HCT116 (cell line): ENCODE results near the gene CCL28. TPM values are rescaled to one million over a fixed set of nuclear protein-coding genes. Genes with fewer than 3 reads are reported as not detected.
A peak's percentile ranks its signal among the peaks of the same experiment; 100 is the strongest.

Experiments used
- ATAC-seq: fragments of 200-7000 bp; cut with Tn5 transposase; 2 replicates; pipeline ENCODE4 v1.9.1; 2020; ENCODE audit warnings: mild to moderate bottlenecking, moderate library complexity
- BruUV-seq: library from RNA; stranded (reverse); fragments of 400-500 nt; replicated peaks from 2 replicates; lab custom pipeline; 2021; lab: Mats Ljungman, UMichigan
- CTCF ChIA-PET: fragments of 300-600 bp; sonication (Branson Sonifier 250); formaldehyde crosslinking; loops from one replicate; lab custom pipeline; 2021; ENCODE audit warnings: antibody characterized with exemption; lab: Charles Lee
- POLR2A ChIA-PET: fragments of 300-600, 350-600 bp; sonication (Branson Sonifier 250); formaldehyde crosslinking; loops from one replicate; lab custom pipeline; 2021; ENCODE audit warnings: antibody characterized with exemption; lab: Charles Lee
- RAD21 ChIA-PET, 2 experiments: fragments of 300-600 bp; sonication (Branson Sonifier 250); formaldehyde crosslinking; loops; one replicate each; lab custom pipeline; 2023; ENCODE audit warnings: low total read pairs in 2 of 2; ENCODE audit not compliant: uncharacterized antibody in 2 of 2, unreplicated experiment in 2 of 2, low non-redundant PET in 1 of 2; lab: Charles Lee
- DNase-seq: peaks from one replicate; pipeline ENCODE4 v3.0.0-alpha.2; 2010; ENCODE audit warnings: low read depth, low spot score
- H2AFZ ChIP-seq: fragments of 200-600 bp; shearing (Covaris generic), sonication (generic); 2 replicates; pipeline ENCODE4 v1.6.1; 2017; ENCODE audit warnings: low read depth, mixed run types, mixed read lengths, antibody characterized with exemption, low read length; ENCODE audit not compliant: poor library complexity, severe bottlenecking
- H3K27ac ChIP-seq: 2 replicates; pipeline ENCODE4 v1.5.1; 2012; ENCODE audit warnings: low read depth, low read length
- H3K27me3 ChIP-seq: fragments of 200-600 bp; sonication (generic); 2 replicates; pipeline ENCODE4 v1.6.1; 2016; ENCODE audit warnings: mixed run types, low read length, mixed read lengths; ENCODE audit not compliant: insufficient read depth
- H3K36me3 ChIP-seq, 2 experiments: fragments of 200-500 bp in 1 of 2; fragments of 200-600 bp in 1 of 2; sonication (Bioruptor generic) in 1 of 2; sonication (generic) in 1 of 2; 2 replicates each; pipeline versions ENCODE4 v1.5.1 to v1.6.1; 2014 to 2016; ENCODE audit warnings: low read length in 2 of 2, inconsistent platforms in 1 of 2, mixed read lengths in 1 of 2, mixed run types in 1 of 2; ENCODE audit not compliant: insufficient read depth in 2 of 2, control insufficient read depth in 1 of 2
- H3K4me1 ChIP-seq, 2 experiments: fragments of 200-600 bp in 1 of 2; sonication (generic) in 1 of 2; 2 replicates each; pipeline versions ENCODE4 v1.5.1 to v1.6.1; 2012 to 2017; ENCODE audit warnings: low read length in 2 of 2, inconsistent platforms in 1 of 2, mild to moderate bottlenecking in 1 of 2, mixed read lengths in 1 of 2, mixed run types in 1 of 2, moderate library complexity in 1 of 2; ENCODE audit not compliant: insufficient read depth in 2 of 2, control insufficient read depth in 1 of 2
- H3K4me2 ChIP-seq: fragments of 200-600 bp; sonication (generic); 2 replicates; pipeline ENCODE4 v1.6.1; 2017; ENCODE audit warnings: mixed run types, low read length, mixed read lengths
- H3K4me3 ChIP-seq, 2 experiments: fragments of 200-600 bp in 1 of 2; sonication (generic) in 1 of 2; replicated peaks in 1 of 2; 2 replicates each; pipeline ENCODE4 v1.5.1; 2011 to 2016; ENCODE audit warnings: low read length in 2 of 2, control low read depth in 1 of 2, low read depth in 1 of 2, mild to moderate bottlenecking in 1 of 2, mixed read lengths in 1 of 2, mixed run types in 1 of 2
- H3K79me2 ChIP-seq: fragments of 200-600 bp; sonication (generic); 2 replicates; pipeline ENCODE4 v1.6.1; 2017; ENCODE audit warnings: mild to moderate bottlenecking, mixed run types, low read length, moderate library complexity, mixed read lengths; ENCODE audit not compliant: insufficient read depth
- H3K9ac ChIP-seq: fragments of 200-600 bp; sonication (generic); 2 replicates; pipeline ENCODE4 v1.6.1; 2016; ENCODE audit warnings: low read length, mixed read lengths
- H3K9me2 ChIP-seq: fragments of 200-600 bp; sonication (generic), shearing (Covaris generic); 2 replicates; pipeline ENCODE4 v1.6.1; 2017; ENCODE audit warnings: mixed run types, mild to moderate bottlenecking, moderate library complexity; ENCODE audit not compliant: insufficient read depth
- H3K9me3 ChIP-seq, 2 experiments: fragments of 200-500 bp in 1 of 2; fragments of 200-600 bp in 1 of 2; sonication (Bioruptor generic) in 1 of 2; sonication (generic) in 1 of 2; 2 replicates each; pipeline ENCODE4 v1.6.1; 2014 to 2017; ENCODE audit warnings: low read length in 2 of 2, mixed read lengths in 2 of 2, inconsistent platforms in 1 of 2, low read depth in 1 of 2, mild to moderate bottlenecking in 1 of 2, mixed run types in 1 of 2, moderate library complexity in 1 of 2; ENCODE audit not compliant: control insufficient read depth in 1 of 2, insufficient read depth in 1 of 2
- H4K20me1 ChIP-seq: fragments of 200-600 bp; sonication (generic), shearing (Covaris generic); 2 replicates; pipeline ENCODE4 v1.6.1; 2017; ENCODE audit warnings: mixed run types, mild to moderate bottlenecking, moderate library complexity; ENCODE audit not compliant: insufficient read depth
- CBX3 ChIP-seq: IDR thresholded peaks from 2 replicates; pipeline ENCODE4 v1.6.1; 2012; ENCODE audit warnings: low read depth
- CEBPB ChIP-seq: IDR thresholded peaks from 2 replicates; pipeline ENCODE4 v1.6.1; 2012; ENCODE audit warnings: low read depth
- EGR1 ChIP-seq: IDR thresholded peaks from 2 replicates; pipeline ENCODE4 v1.6.1; 2012; ENCODE audit warnings: low read depth
- FOSL1 ChIP-seq: IDR thresholded peaks from 2 replicates; pipeline ENCODE4 v1.6.1; 2012; ENCODE audit warnings: low read depth
- POLR2AphosphoS5 ChIP-seq: IDR thresholded peaks from 2 replicates; pipeline ENCODE4 v1.6.1; 2011; ENCODE audit warnings: mild to moderate bottlenecking, low read depth, low read length, moderate library complexity
- RAD21 ChIP-seq: IDR thresholded peaks from 2 replicates; pipeline ENCODE4 v1.6.1; 2012; ENCODE audit warnings: low read depth, mild to moderate bottlenecking
- SP1 ChIP-seq: IDR thresholded peaks from 2 replicates; pipeline ENCODE4 v1.6.1; 2012; ENCODE audit warnings: low read depth
- SRF ChIP-seq: IDR thresholded peaks from 2 replicates; pipeline ENCODE4 v1.6.1; 2012; ENCODE audit warnings: low read depth
- YY1 ChIP-seq: IDR thresholded peaks from 2 replicates; pipeline ENCODE4 v1.6.1; 2011; ENCODE audit warnings: low read length, low read depth, moderate library complexity, mild to moderate bottlenecking; ENCODE audit not compliant: insufficient replicate concordance; ENCODE audit errors: extremely low read depth
- intact Hi-C: fragments of 100-400 bp; cut with micrococcal nuclease; formaldehyde crosslinking; loops from 2 replicates; pipeline ENCODE4 v1.10.0; 2022
- total RNA-seq: library from RNA; stranded (reverse); gene quantifications from one replicate; pipeline ENCODE4 v1.2.1, GENCODE V29; 2021; ENCODE audit not compliant: unreplicated experiment
- TF ChIP-seq, protein P1 (sequence below): IDR thresholded peaks from 2 replicates; pipeline ENCODE4 v1.6.1; 2012; ENCODE audit warnings: low read depth
- TF ChIP-seq, protein P2 (sequence below): IDR thresholded peaks from 2 replicates; pipeline ENCODE4 v1.6.1; 2012
- TF ChIP-seq, protein P3 (sequence below): IDR thresholded peaks from 2 replicates; pipeline ENCODE4 v1.6.1; 2011; ENCODE audit warnings: mild to moderate bottlenecking, low read length, moderate library complexity; ENCODE audit not compliant: insufficient replicate concordance; ENCODE audit errors: extremely low read depth

CCL28 gene
- total RNA-seq, 1 experiment from 2014 or later, result 0.25 TPM

DNA sequence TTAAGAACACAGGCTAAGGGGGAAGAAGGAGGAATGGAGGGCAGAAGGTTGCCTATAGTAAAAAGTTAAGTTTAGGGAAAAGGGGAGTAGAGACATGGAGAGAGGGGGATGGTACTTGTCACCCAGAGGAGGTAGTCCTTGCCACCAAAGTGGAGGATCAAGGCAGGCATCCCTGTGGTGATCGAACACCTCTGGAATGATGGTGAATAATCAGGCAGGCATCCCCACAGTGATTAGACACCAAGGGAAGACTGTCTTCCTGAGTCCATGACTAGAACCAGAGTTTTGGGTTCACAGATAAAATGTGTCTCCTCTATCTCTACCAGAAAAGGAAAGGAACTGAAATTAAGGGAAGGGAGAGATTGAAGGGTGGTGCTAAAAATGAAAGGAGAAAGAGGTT, 79.8 kb downstream of the CCL28 start:
- no peaks in the 10 kb centered on the region for H3K9me2 ChIP-seq
- CTCF ChIA-PET, result no interaction called here

More for the DNA sequence above, 79.8 kb downstream of the CCL28 start:
- ChIA-PET RAD21 (no interaction called here), POLR2A (no interaction called here)
- ATAC-seq (peak; percentile 68; the same call in 1 of the 2 replicates), DNase-seq (no peak)
- H3K4me1 ChIP-seq, result peaks cover 0 to 31% of the 10 kb centered on the region in 2 experiments; a peak in 3 of 4 replicates
- H3K27me3 ChIP-seq, result no peaks in the 10 kb centered on the region
- H3K36me3 ChIP-seq, result no peaks in the 10 kb centered on the region
- H3K79me2 ChIP-seq, result no peaks in the 10 kb centered on the region
- no TSS peak for BruUV-seq
- H3K4me3 ChIP-seq, result no peak overlapping the region
- H3K9ac ChIP-seq, result no peak overlapping the region
- H3K4me2 ChIP-seq, result peak overlapping the region; percentile 41
- no peaks in the 10 kb centered on the region for H4K20me1 ChIP-seq
- TF ChIP-seq, protein P1, sequence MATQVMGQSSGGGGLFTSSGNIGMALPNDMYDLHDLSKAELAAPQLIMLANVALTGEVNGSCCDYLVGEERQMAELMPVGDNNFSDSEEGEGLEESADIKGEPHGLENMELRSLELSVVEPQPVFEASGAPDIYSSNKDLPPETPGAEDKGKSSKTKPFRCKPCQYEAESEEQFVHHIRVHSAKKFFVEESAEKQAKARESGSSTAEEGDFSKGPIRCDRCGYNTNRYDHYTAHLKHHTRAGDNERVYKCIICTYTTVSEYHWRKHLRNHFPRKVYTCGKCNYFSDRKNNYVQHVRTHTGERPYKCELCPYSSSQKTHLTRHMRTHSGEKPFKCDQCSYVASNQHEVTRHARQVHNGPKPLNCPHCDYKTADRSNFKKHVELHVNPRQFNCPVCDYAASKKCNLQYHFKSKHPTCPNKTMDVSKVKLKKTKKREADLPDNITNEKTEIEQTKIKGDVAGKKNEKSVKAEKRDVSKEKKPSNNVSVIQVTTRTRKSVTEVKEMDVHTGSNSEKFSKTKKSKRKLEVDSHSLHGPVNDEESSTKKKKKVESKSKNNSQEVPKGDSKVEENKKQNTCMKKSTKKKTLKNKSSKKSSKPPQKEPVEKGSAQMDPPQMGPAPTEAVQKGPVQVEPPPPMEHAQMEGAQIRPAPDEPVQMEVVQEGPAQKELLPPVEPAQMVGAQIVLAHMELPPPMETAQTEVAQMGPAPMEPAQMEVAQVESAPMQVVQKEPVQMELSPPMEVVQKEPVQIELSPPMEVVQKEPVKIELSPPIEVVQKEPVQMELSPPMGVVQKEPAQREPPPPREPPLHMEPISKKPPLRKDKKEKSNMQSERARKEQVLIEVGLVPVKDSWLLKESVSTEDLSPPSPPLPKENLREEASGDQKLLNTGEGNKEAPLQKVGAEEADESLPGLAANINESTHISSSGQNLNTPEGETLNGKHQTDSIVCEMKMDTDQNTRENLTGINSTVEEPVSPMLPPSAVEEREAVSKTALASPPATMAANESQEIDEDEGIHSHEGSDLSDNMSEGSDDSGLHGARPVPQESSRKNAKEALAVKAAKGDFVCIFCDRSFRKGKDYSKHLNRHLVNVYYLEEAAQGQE, result no peak
- TF ChIP-seq YY1 (no peak), SP1 (no peak), POLR2AphosphoS5 (no peak), CBX3 (no peak), SRF (no peak), FOSL1 (no peak), CEBPB (no peak), RAD21 (no peak), EGR1 (no peak)
- TF ChIP-seq, protein P2, sequence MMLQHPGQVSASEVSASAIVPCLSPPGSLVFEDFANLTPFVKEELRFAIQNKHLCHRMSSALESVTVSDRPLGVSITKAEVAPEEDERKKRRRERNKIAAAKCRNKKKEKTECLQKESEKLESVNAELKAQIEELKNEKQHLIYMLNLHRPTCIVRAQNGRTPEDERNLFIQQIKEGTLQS, result no peak
- TF ChIP-seq, protein P3, sequence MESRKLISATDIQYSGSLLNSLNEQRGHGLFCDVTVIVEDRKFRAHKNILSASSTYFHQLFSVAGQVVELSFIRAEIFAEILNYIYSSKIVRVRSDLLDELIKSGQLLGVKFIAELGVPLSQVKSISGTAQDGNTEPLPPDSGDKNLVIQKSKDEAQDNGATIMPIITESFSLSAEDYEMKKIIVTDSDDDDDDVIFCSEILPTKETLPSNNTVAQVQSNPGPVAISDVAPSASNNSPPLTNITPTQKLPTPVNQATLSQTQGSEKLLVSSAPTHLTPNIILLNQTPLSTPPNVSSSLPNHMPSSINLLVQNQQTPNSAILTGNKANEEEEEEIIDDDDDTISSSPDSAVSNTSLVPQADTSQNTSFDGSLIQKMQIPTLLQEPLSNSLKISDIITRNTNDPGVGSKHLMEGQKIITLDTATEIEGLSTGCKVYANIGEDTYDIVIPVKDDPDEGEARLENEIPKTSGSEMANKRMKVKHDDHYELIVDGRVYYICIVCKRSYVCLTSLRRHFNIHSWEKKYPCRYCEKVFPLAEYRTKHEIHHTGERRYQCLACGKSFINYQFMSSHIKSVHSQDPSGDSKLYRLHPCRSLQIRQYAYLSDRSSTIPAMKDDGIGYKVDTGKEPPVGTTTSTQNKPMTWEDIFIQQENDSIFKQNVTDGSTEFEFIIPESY, result no peak
- H3K27ac ChIP-seq, result no peak overlapping the region
- H3K9me3 ChIP-seq, result peaks cover under 1 to 9% of the 10 kb centered on the region in 2 experiments; a peak in 2 of 4 replicates
- no peak overlapping the region for H2AFZ ChIP-seq
- intact Hi-C loops, result no loop called here

Other genes starting within 250 kb of the CCL28 start
- gene NIM1K, start 220.2 kb downstream of the CCL28 start, total RNA-seq, result 0.44 TPM
- gene HMGCS1, start 99.0 kb downstream of the CCL28 start, total RNA-seq, result 52.8 TPM
- 17.5 TPM for gene TMEM267, start 71.5 kb upstream of the CCL28 start, total RNA-seq
- gene C5orf34, start 102.8 kb upstream of the CCL28 start, total RNA-seq, result 4.8 TPM
- 83.8 TPM for gene PAIP1, start 144.7 kb upstream of the CCL28 start, total RNA-seq
- gene NNT, start 190.8 kb upstream of the CCL28 start, total RNA-seq, result 0.32 TPM